ENCODE measurements around the gene RAPGEF1.

DNA sequence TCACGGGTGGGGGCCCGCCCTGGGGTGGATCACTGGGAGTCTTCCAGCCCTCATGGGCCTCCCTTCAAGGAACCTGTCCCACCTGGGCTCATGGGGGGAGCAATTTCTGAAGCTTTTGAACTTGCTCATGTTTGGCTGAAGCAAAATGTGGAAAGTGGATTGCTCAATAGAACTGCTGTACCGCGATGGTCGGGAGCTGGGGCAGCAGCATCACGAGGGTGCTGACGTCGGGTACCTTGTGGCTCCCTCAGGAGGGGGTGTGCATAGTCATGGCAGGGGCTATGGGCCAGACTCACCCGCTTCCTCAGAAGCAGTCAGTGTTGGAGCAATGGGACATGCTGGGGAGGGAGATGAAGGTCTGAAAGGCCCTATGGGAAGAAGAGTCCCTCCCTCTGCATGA lies 136.7 kb downstream of the RAPGEF1 start:
- TF ChIP-seq, protein P1, sequence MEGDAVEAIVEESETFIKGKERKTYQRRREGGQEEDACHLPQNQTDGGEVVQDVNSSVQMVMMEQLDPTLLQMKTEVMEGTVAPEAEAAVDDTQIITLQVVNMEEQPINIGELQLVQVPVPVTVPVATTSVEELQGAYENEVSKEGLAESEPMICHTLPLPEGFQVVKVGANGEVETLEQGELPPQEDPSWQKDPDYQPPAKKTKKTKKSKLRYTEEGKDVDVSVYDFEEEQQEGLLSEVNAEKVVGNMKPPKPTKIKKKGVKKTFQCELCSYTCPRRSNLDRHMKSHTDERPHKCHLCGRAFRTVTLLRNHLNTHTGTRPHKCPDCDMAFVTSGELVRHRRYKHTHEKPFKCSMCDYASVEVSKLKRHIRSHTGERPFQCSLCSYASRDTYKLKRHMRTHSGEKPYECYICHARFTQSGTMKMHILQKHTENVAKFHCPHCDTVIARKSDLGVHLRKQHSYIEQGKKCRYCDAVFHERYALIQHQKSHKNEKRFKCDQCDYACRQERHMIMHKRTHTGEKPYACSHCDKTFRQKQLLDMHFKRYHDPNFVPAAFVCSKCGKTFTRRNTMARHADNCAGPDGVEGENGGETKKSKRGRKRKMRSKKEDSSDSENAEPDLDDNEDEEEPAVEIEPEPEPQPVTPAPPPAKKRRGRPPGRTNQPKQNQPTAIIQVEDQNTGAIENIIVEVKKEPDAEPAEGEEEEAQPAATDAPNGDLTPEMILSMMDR (IDR thresholded peaks at IDR 0.05) = no peak
- TF ChIP-seq POLR2A (IDR thresholded peaks at IDR 0.05) = no peak

Measured in tibial nerve (tissue), 3 donors.